Naive thymus-derived CD8-positive, alpha-beta T cell (primary cell): Measurements from ENCODE around the gene TRMT11. TPM values are rescaled to one million over a fixed set of nuclear protein-coding genes. Genes with fewer than 3 reads are reported as not detected.
"Not testable (repeated sequence)": the region's sequence is repeated elsewhere in the genome, so short reads cannot be mapped to it uniquely, and the experiment has no call there.

ENCODE experiments used
- ATAC-seq, 2 donors: fragments of 150-1000 bp; cut with Tn5 transposase in 1 of 2; sonication (Bioruptor Pico), chemical (Tn5 transposase) in 1 of 2; 1 replicate in 1 of 2; 2 replicates in 1 of 2; pipeline ENCODE4 v1.10.0; 2021; ENCODE audit warnings: mild to moderate bottlenecking in 2 of 2, moderate library complexity in 2 of 2
- POLR2A ChIA-PET: fragments of 350-600 bp; sonication (Branson Sonifier 250); formaldehyde crosslinking; loops from one replicate; lab custom pipeline; 2021; ENCODE audit warnings: antibody characterized with exemption; lab: Charles Lee
- DNase-seq, 10 donors: peaks; one replicate each; pipeline versions ENCODE4 v3.0.0 to v3.0.0-alpha.2; 2020 to 2022
- H3K27ac Mint-ChIP-seq, 10 donors: one replicate each; pipeline ENCODE4 v1.8.0; 2020 to 2022; ENCODE audit warnings: mild to moderate bottlenecking in 10 of 10, mixed read lengths in 10 of 10, moderate library complexity in 4 of 10, inconsistent platforms in 1 of 10
- H3K27me3 Mint-ChIP-seq, 5 donors: one replicate each; pipeline ENCODE4 v1.8.0; 2021 to 2022; ENCODE audit warnings: mixed read lengths in 5 of 5
- H3K36me3 Mint-ChIP-seq, 3 donors: one replicate each; pipeline ENCODE4 v1.8.0; 2020 to 2022; ENCODE audit warnings: mixed read lengths in 3 of 3, mild to moderate bottlenecking in 2 of 3, inconsistent platforms in 1 of 3
- H3K4me1 Mint-ChIP-seq, 4 donors: one replicate each; pipeline ENCODE4 v1.8.0; 2021 to 2022; ENCODE audit warnings: mixed read lengths in 4 of 4
- H3K4me3 Mint-ChIP-seq, 10 donors: one replicate each; pipeline ENCODE4 v1.8.0; 2020 to 2022; ENCODE audit warnings: mild to moderate bottlenecking in 10 of 10, mixed read lengths in 10 of 10, moderate library complexity in 6 of 10, inconsistent platforms in 1 of 10
- H3K9me3 Mint-ChIP-seq, 9 donors: one replicate each; pipeline ENCODE4 v1.8.0; 2020 to 2022; ENCODE audit warnings: mixed read lengths in 9 of 9, mild to moderate bottlenecking in 3 of 9, inconsistent platforms in 1 of 9, moderate library complexity in 1 of 9
- polyA plus RNA-seq, 3 donors: library from polyadenylated mRNA; unstranded; fragments of 300-500 nt; fragmentation: Illumina TruSeq; gene quantifications; one replicate each; pipeline ENCODE4 v1.2.3, GENCODE V29; 2021
- total RNA-seq, 8 experiments: library from RNA in 2 of 8; stranded (reverse) in 2 of 8; gene quantifications; one replicate each; pipeline ENCODE4 v1.2.3 and lab custom pipeline; 2021 to 2026

Gene TRMT11
- total and polyA plus RNA-seq, 5 experiments from 2014 or later = 9.4 to 27.9 (median 16.1) TPM

DNA sequence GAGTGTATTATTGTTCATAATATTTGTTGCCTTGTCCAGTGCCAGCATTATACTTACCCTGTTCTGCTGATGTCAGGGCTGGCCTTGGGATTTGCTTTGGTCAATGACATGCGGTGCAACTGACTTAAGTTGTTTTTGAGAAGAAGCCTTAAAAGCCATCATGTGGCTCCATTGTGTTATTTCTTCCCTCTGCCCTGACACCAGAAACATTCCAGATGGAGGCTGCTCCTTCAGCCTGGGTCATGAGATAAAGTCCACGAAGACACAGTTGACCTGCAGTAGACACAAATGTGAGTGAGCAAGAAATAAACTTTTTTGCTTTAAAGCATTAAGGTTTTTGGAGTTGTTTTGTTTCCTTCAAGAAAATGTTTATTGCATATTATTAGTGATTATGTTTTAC is 37.3 kb upstream of the TRMT11 start:
- H3K9me3 Mint-ChIP-seq = no peaks in the 10 kb centered on the region
- no peak for ATAC-seq
- no peak for DNase-seq
- peaks cover 5 to 17% (median 11%) of the 10 kb centered on the region in 5 donors for H3K27me3 Mint-ChIP-seq
- no peaks in the 10 kb centered on the region for H3K36me3 Mint-ChIP-seq
- no peak overlapping the region for H3K27ac Mint-ChIP-seq
- H3K4me1 Mint-ChIP-seq = no peaks in the 10 kb centered on the region
- H3K4me3 Mint-ChIP-seq = no peak overlapping the region
- POLR2A ChIA-PET = no interaction called here

DNA sequence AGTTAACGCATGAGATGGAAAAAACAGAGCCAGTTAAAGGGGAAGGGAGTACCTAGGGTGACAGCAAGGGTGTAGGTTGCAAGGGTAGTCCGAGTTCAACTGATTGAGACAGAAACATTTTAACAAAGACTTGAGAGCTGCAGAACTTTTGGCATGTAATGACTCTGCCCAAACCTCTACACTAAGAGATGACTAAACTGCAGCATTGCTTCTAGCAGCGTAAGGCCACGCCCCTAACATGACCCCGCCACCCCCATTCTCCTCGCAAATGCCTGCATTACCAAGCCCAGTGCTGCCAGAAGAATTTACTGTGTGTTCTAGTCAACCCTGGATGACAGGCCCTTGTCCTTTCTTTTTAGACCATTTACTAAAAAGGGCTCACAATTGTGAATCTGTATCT is 36.0 kb upstream of the TRMT11 start:
- no peak overlapping the region for H3K4me3 Mint-ChIP-seq
- peaks cover 0 to 1% (median 0%) of the 10 kb centered on the region in 4 donors for H3K4me1 Mint-ChIP-seq
- no peak overlapping the region for H3K27ac Mint-ChIP-seq
- ATAC-seq (no peak), DNase-seq (no peak)
- H3K36me3 Mint-ChIP-seq = no peaks in the 10 kb centered on the region
- POLR2A ChIA-PET = no interaction called here
- H3K27me3 Mint-ChIP-seq = peaks cover 5 to 17% (median 11%) of the 10 kb centered on the region in 5 donors
- H3K9me3 Mint-ChIP-seq = no peaks in the 10 kb centered on the region

DNA sequence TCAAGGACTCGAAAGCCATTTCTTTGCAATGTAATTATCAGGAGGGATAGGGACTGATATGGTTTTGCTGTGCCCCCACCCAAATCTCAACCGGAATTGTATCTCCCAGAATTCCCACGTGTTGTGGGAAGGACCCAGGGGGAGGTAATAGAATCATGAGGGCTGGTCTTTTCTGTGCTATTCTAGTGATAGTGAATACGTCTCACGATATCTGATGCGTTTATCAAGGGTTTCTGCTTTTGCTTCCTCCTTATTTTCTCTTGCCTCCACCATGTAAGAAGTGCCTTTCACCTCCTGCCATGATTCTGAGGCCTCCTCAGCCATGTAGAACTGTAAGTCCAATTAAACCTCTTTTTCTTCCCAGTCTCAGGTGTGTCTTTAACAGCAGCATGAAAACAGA is 35.6 kb upstream of the TRMT11 start:
- DNase-seq, ATAC-seq, H3K36me3 Mint-ChIP-seq, H3K4me1 Mint-ChIP-seq, H3K4me3 Mint-ChIP-seq, H3K27ac Mint-ChIP-seq, H3K9me3 Mint-ChIP-seq, POLR2A ChIA-PET: not testable (repeated sequence)
- H3K27me3 Mint-ChIP-seq = peaks cover 5 to 17% (median 11%) of the 10 kb centered on the region in 5 donors

DNA sequence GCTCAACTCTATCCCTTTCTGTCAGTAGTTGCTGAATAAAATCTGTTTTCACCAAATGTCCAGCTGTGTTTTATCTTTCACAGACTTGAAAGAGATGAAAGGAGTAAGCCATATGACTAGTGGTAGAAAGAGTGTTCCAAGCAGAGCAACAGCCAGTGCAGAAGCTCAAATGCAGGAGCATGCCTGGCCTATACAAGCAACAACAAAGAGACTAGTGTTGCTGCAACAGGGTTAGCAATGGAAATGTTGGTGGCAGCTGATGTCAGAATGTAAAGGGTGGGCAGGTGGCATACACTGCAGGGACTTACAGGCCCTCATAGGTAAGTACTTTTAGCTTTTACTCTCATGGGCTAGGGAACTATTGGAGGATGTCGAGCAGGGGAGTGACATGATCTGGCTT is 35.0 kb upstream of the TRMT11 start:
- no peaks in the 10 kb centered on the region for H3K9me3 Mint-ChIP-seq
- peaks cover 0 to 8% (median 3%) of the 10 kb centered on the region in 4 donors for H3K4me1 Mint-ChIP-seq
- no peak for ATAC-seq
- H3K27me3 Mint-ChIP-seq = peaks cover 5 to 17% (median 11%) of the 10 kb centered on the region in 5 donors
- no peak overlapping the region for H3K27ac Mint-ChIP-seq
- POLR2A ChIA-PET = no interaction called here
- no peak for DNase-seq
- no peaks in the 10 kb centered on the region for H3K36me3 Mint-ChIP-seq
- H3K4me3 Mint-ChIP-seq = no peak overlapping the region

DNA sequence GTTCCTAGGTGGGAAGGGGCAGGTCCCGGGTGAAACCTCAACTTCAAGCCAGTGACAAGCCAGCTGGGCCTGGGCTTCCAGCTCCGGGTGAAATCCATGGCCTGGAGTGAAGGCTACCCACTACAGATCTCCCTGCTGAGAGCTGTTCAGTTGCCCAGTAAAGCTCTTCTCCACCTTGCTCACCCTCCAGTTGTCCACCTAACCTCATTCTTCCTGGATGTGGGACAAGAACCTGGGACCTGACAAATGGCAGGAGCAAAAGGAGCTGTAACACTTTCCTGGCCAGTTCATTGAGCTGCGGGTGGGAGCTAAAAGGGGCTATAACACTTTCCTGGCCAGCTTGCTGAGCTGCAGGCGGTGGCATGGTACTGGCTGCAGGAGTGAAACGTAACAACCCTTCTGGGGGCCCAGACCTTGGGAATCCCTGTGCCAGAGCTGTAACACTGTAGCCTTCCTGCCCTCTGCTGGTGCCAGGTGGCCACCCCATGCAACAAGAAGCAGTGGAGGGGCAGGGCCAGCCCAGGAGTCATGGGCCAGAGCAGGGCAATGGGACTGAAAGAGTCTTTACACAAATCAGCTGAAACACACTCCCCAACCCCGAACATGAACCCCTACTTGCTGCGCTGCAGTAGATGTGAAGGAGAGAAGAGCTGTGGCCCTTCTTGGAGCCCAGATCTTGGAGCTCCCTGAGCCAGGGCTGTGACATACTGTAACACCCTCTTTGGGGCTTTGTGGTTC is 33.4 kb upstream of the TRMT11 start:
- POLR2A ChIA-PET = interaction anchor here (1.1 kb wide), 1 partner anchor 118 kb away, joined by 3 read pairs; no protein-coding TSS in a partner anchor
- no peaks in the 10 kb centered on the region for H3K9me3 Mint-ChIP-seq
- peaks cover 0 to 12% (median 3%) of the 10 kb centered on the region in 4 donors for H3K4me1 Mint-ChIP-seq
- peaks cover 5 to 17% (median 11%) of the 10 kb centered on the region in 5 donors for H3K27me3 Mint-ChIP-seq
- H3K27ac Mint-ChIP-seq = no peak overlapping the region
- ATAC-seq (no peak), DNase-seq (peak in 1 of 10 donors; percentile 4)
- no peaks in the 10 kb centered on the region for H3K36me3 Mint-ChIP-seq
- H3K4me3 Mint-ChIP-seq = no peak overlapping the region

DNA sequence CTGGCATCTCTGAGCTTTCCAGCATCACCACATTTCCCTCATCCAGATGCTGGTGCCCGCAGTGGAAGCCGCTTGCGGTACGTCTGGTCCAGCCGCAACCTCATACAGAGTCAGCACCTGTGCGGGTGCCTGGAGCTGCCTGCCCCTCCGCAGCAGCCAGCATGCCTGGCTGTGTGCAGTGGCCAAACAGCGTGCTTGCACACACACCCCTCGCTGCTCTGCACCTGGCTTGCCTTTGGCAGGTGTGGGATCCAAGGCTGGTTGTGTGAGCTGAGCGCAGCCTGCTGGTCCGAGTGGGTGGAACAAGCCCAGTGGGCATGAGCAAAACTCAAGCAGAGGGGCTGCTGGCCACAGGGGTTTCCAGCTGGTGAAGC is 32.9 kb upstream of the TRMT11 start:
- no peak for ATAC-seq
- DNase-seq = no peak
- POLR2A ChIA-PET = interaction anchor here (1.1 kb wide), 1 partner anchor 118 kb away, joined by 3 read pairs; no protein-coding TSS in a partner anchor
- peaks cover 5 to 17% (median 11%) of the 10 kb centered on the region in 5 donors for H3K27me3 Mint-ChIP-seq
- H3K27ac Mint-ChIP-seq = no peak overlapping the region
- H3K4me3 Mint-ChIP-seq = no peak overlapping the region
- H3K36me3 Mint-ChIP-seq = no peaks in the 10 kb centered on the region
- no peaks in the 10 kb centered on the region for H3K9me3 Mint-ChIP-seq
- H3K4me1 Mint-ChIP-seq = peaks cover 0 to 12% (median 3%) of the 10 kb centered on the region in 4 donors

DNA sequence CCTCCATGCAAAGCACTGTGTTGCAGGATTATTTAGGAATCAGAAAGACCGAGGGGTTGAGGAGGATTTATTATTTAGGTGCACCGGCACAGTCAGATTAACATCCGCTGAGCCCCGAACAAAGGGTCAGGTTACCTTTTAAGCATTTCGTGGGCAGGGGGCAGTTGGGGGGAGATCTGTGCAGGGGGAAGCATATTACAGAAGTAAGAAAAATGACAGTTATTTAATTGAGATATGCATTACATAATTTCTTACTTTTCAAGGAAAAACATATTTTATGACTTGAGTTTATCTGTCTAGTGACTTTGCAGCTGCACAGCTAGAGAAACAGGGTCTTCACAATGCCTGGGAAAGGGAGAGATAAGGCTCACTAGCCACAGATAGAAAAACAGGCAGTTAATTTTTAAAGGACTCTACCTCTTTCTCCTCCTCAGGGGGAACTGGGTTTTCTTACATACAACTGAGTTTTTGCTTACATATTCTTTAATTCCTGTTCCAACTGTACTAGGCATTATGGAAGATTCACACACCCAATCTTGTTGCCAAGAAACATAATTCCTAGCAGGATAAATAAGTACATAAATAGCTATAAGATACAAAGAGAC is 31.5 kb upstream of the TRMT11 start:
- ATAC-seq = no peak
- Mint-ChIP-seq H3K36me3 (no peaks in the 10 kb centered on the region), H3K4me1 (peaks cover 0 to 12% (median 3%) of the 10 kb centered on the region in 4 donors), H3K4me3 (peak overlapping the region in 4 of 10 donors; percentile 2 to 63 (median 42)), H3K27me3 (peaks cover 5 to 17% (median 10%) of the 10 kb centered on the region in 5 donors), H3K9me3 (no peaks in the 10 kb centered on the region), H3K27ac (peak overlapping the region in 6 of 10 donors; percentile 14 to 85 (median 27))
- POLR2A ChIA-PET = interaction anchor here (4.8 kb wide), 1 partner anchor 164 kb away, joined by 68 read pairs; the partner anchor contains the start of gene NCOA7
- no peak for DNase-seq

DNA sequence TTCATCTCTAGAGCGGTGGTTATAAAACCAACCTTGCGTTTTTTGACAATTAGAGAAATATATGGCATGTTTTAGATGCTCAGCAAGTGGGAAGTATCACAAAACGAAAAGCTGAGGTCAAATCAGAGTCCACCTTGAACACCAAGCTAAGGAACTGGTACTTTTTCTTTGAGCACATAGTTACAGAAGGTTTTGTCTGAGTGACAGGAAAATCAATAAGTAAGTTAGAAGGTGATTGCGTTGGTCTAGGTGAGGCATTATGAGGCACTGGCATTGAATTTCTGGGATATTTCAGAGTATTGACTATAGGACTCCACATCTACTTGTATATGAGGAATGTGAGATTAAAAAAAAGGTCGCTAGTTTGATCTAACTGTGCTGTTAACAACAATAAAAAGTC is 30.4 kb upstream of the TRMT11 start:
- ATAC-seq (no peak), DNase-seq (no peak)
- Mint-ChIP-seq H3K4me1 (peaks cover 0 to 21% (median 4%) of the 10 kb centered on the region in 4 donors), H3K36me3 (peaks cover 0 to 2% (median 0%) of the 10 kb centered on the region in 3 donors), H3K4me3 (peak overlapping the region in 1 of 10 donors; percentile 55), H3K27me3 (peaks cover 5 to 17% (median 8%) of the 10 kb centered on the region in 5 donors), H3K27ac (peak overlapping the region in 2 of 10 donors; percentile 83 to 95), H3K9me3 (no peaks in the 10 kb centered on the region)
- POLR2A ChIA-PET = interaction anchor here (0.9 to 4.8 kb wide), 7 partner anchors 9 to 208 kb away, joined by 3 to 68 read pairs (median 6); partner anchors contain the start of genes NCOA7 and TRMT11

DNA sequence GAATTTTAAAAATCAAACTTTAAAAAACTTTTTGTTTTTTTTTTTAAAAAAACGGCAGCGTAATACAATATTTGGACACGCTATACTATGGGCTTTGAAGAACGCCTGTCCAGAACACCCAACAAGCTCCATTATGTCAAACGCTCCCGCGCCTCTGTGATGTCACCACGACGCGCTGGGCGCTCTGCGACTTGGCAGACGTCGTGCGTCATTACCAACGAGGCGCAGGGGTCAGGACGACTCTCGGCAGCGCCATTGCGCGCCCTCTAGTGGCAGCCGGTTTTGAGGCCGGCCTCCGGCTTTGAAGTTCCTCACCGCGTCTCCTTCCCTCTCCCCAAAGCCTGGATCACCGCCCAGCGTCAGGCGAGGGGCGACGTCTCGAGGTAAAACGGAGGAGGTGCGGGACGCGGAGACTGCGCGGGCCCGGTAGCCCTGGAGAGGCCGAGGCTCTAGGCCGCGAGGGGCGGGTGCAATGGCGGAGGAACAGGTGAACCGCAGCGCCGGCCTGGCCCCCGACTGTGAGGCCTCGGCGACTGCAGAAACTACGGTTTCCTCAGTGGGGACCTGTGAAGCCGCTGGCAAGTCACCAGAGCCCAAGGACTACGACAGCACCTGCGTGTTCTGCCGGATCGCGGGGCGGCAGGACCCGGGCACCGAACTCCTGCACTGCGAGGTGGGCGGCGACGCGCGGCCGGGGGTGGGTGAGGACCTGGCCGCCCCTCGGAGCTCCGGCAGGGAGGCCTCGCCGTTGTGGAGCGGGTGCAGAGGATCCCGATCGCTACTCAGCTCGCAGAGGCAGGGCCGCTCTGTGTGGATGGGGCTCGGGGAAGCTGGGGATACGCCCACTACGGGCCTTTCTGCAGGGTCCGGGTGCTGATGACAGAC is 29.6 kb upstream of the TRMT11 start, which contains the start of gene HINT3:
HINT3 (plus strand) TSS at position 265 of the 885 bp plus-strand sequence; CDS start at position 473, 208 bp downstream.
- Mint-ChIP-seq H3K36me3 (peaks cover 0 to 9% (median 0%) of the 10 kb centered on the region in 3 donors), H3K4me3 (peak within 1 kb of the TSS in 1 of 10 donors; percentile 55), H3K27me3 (peaks cover 4 to 10% (median 5%) of the 10 kb centered on the region in 5 donors), H3K27ac (peak within 1 kb of the TSS in 2 of 10 donors; percentile 83 to 95), H3K4me1 (peaks cover 4 to 26% (median 10%) of the 10 kb centered on the region in 4 donors), H3K9me3 (no peaks in the 10 kb centered on the region)
- DNase-seq (peak; percentile 95 to 98 (median 98)), ATAC-seq (peak; percentile 87)
- POLR2A ChIA-PET = interaction anchor here (0.6 to 4.8 kb wide), 11 partner anchors 10 to 399 kb away, joined by 3 to 68 read pairs (median 5); partner anchors contain the start of genes NCOA7 and TRMT11

DNA sequence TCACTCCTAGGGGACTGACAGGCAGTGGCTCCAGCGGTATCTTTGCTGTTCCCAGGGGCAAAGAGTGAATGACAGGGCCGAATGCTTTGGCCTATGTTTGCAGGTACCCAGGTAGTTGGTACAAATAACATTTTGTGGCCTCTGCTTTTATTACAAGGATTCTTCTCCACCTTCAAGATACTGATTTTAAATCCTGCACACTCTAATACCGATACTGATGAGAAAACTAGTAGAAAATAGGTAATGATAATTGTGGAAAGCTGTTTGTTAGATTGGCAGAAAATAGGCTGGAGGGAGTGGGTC is 29.0 kb upstream of the TRMT11 start:
- H3K36me3 Mint-ChIP-seq = peaks cover 0 to 11% (median 0%) of the 10 kb centered on the region in 3 donors
- H3K27ac Mint-ChIP-seq = no peak overlapping the region
- H3K4me1 Mint-ChIP-seq = peaks cover 5 to 28% (median 11%) of the 10 kb centered on the region in 4 donors
- H3K9me3 Mint-ChIP-seq = no peaks in the 10 kb centered on the region
- POLR2A ChIA-PET = interaction anchor here (0.6 to 4.8 kb wide), 8 partner anchors 13 to 399 kb away, joined by 3 to 68 read pairs (median 6); partner anchors contain the start of genes NCOA7 and TRMT11
- DNase-seq = no peak
- ATAC-seq = no peak
- H3K4me3 Mint-ChIP-seq = no peak overlapping the region
- peaks cover under 1 to 4% (median 1%) of the 10 kb centered on the region in 5 donors for H3K27me3 Mint-ChIP-seq

DNA sequence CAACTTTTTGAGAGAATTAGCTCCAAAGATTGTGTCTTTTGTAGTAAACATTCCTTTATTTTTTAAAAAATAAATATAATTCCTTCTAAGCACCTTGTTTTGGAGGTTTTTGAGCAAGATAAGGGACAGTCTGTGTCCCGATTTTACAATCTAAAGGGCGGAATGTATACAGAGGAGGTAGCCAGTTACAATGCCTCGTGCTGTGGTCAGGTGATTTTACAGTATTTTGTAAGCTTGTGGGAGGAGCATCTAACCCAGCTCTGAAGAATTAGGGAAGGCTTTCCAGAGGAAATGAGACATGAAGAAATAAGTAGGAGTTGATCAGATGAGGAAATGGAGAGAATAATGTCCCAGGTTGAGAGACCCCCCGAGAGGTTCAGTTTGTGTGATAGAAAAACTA is 28.5 kb upstream of the TRMT11 start:
- H3K36me3 Mint-ChIP-seq = peaks cover 0 to 12% (median 0%) of the 10 kb centered on the region in 3 donors
- DNase-seq (no peak), ATAC-seq (no peak)
- H3K9me3 Mint-ChIP-seq = no peaks in the 10 kb centered on the region
- POLR2A ChIA-PET = interaction anchor here (0.7 to 4.8 kb wide), 5 partner anchors 12 to 398 kb away, joined by 3 to 68 read pairs (median 23); partner anchors contain the start of genes NCOA7 and TRMT11
- no peak overlapping the region for H3K27ac Mint-ChIP-seq
- H3K4me1 Mint-ChIP-seq = peaks cover 6 to 31% (median 15%) of the 10 kb centered on the region in 4 donors
- H3K4me3 Mint-ChIP-seq = no peak overlapping the region
- no peaks in the 10 kb centered on the region for H3K27me3 Mint-ChIP-seq

DNA sequence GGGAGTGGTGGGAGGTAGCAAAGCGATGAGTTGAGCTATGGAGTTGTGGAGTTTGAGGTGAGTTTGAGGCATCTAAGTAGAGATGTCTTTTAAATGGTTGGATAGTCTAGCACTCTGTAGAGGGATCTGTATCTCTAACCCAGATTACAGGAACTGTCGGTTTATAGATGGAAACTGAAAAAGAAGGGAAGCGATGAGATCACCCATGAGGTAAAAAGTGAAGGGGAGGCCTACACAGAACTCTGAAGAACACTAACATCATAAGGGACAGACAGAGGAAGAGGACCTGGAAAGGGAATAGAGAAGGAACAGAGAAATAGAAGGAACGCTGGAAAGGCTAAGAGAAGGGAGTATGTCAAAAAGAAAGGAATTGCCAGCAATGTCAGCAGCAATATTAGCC is 27.3 kb upstream of the TRMT11 start:
- POLR2A ChIA-PET = interaction anchor here (1.9 to 4.8 kb wide), 2 partner anchors 27 to 169 kb away, joined by 7 to 68 read pairs; partner anchors contain the start of genes NCOA7 and TRMT11
- Mint-ChIP-seq H3K4me3 (no peak overlapping the region), H3K27me3 (no peaks in the 10 kb centered on the region), H3K36me3 (peaks cover 0 to 14% (median 0%) of the 10 kb centered on the region in 3 donors), H3K9me3 (no peaks in the 10 kb centered on the region), H3K27ac (no peak overlapping the region), H3K4me1 (peaks cover 13 to 39% (median 27%) of the 10 kb centered on the region in 4 donors)
- no peak for DNase-seq
- no peak for ATAC-seq
